H9 (cell line): ENCODE results near the gene GPX7. TPM values are rescaled to one million over a fixed set of nuclear protein-coding genes. Genes with fewer than 3 reads are reported as not detected.

Experiments used
- DNase-seq: peaks from one replicate; pipeline ENCODE4 v3.0.0-alpha.2; 2017
- H2AFZ ChIP-seq: one replicate; pipeline ENCODE4 v1.6.1; 2013; ENCODE audit warnings: mild to moderate bottlenecking, low read length, control low read depth, moderate library complexity
- H2AK5ac ChIP-seq: 2 replicates; pipeline ENCODE4 v1.6.1; 2013; ENCODE audit warnings: low read length, control low read depth, mixed read lengths; ENCODE audit not compliant: insufficient read length
- H2BK120ac ChIP-seq: one replicate; pipeline ENCODE4 v1.6.1; 2013; ENCODE audit warnings: low read depth, mild to moderate bottlenecking, low read length, control low read depth, inconsistent platforms; ENCODE audit not compliant: poor library complexity, severe bottlenecking
- H2BK12ac ChIP-seq: 2 replicates; pipeline ENCODE4 v1.6.1; 2013; ENCODE audit warnings: low read length, control low read depth, mixed read lengths, low read depth; ENCODE audit not compliant: insufficient read length
- H2BK15ac ChIP-seq: 2 replicates; pipeline ENCODE4 v1.6.1; 2013; ENCODE audit warnings: low read depth, low read length, control low read depth
- H2BK20ac ChIP-seq: one replicate; pipeline ENCODE4 v1.6.1; 2013; ENCODE audit warnings: low read depth, mild to moderate bottlenecking, low read length, control low read depth, inconsistent platforms; ENCODE audit not compliant: poor library complexity, severe bottlenecking
- H2BK5ac ChIP-seq: 2 replicates; pipeline ENCODE4 v1.6.1; 2013; ENCODE audit warnings: low read length, control low read depth, mixed read lengths; ENCODE audit not compliant: insufficient read length
- H3K14ac ChIP-seq: 2 replicates; pipeline ENCODE4 v1.6.1; 2013; ENCODE audit warnings: low read length, control low read depth; ENCODE audit not compliant: insufficient read depth
- H3K18ac ChIP-seq: 2 replicates; pipeline ENCODE4 v1.6.1; 2013; ENCODE audit warnings: low read depth, mild to moderate bottlenecking, mixed read lengths, low read length, control low read depth; ENCODE audit not compliant: insufficient read length
- H3K23ac ChIP-seq: 2 replicates; pipeline ENCODE4 v1.6.1; 2013; ENCODE audit warnings: low read length, control low read depth, mixed read lengths, low read depth; ENCODE audit not compliant: insufficient read length
- H3K23me2 ChIP-seq: 2 replicates; pipeline ENCODE4 v1.6.1; 2013; ENCODE audit warnings: low read depth, mild to moderate bottlenecking, mixed read lengths, low read length, control low read depth; ENCODE audit not compliant: insufficient read length, poor library complexity, severe bottlenecking
- H3K27ac ChIP-seq: 2 replicates; pipeline ENCODE4 v1.5.1; 2013; ENCODE audit warnings: low read length, control low read depth, mixed read lengths, low read depth; ENCODE audit not compliant: insufficient read length
- H3K27me3 ChIP-seq: 2 replicates; pipeline ENCODE4 v1.6.1; 2013; ENCODE audit warnings: low read length, control low read depth, inconsistent platforms; ENCODE audit not compliant: insufficient read depth
- H3K4ac ChIP-seq: 2 replicates; pipeline ENCODE4 v1.6.1; 2013; ENCODE audit warnings: low read depth, mild to moderate bottlenecking, control low read depth, inconsistent platforms, low read length, moderate library complexity
- H3K4me1 ChIP-seq: 2 replicates; pipeline ENCODE4 v1.6.1; 2013; ENCODE audit warnings: low read length, control low read depth, inconsistent platforms; ENCODE audit not compliant: insufficient read depth
- H3K4me2 ChIP-seq: 2 replicates; pipeline ENCODE4 v1.6.1; 2013; ENCODE audit warnings: low read length, control low read depth, mixed read lengths; ENCODE audit not compliant: insufficient read length, insufficient read depth
- H3K56ac ChIP-seq: 2 replicates; pipeline ENCODE4 v1.6.1; 2013; ENCODE audit warnings: low read depth, mild to moderate bottlenecking, mixed read lengths, low read length, control low read depth; ENCODE audit not compliant: insufficient read length
- H3K79me1 ChIP-seq: 2 replicates; pipeline ENCODE4 v1.6.1; 2013; ENCODE audit warnings: low read depth, mild to moderate bottlenecking, moderate library complexity, low read length, control low read depth, inconsistent platforms; ENCODE audit not compliant: insufficient read depth, poor library complexity, severe bottlenecking
- H3K79me2 ChIP-seq: 2 replicates; pipeline ENCODE4 v1.6.1; 2013; ENCODE audit warnings: low read length, control low read depth, inconsistent platforms; ENCODE audit not compliant: insufficient read depth
- H3K9ac ChIP-seq: 2 replicates; pipeline ENCODE4 v1.6.1; 2013; ENCODE audit warnings: low read length, control low read depth, mixed read lengths; ENCODE audit not compliant: insufficient read length; ENCODE audit errors: extremely low read depth
- H3K9me3 ChIP-seq: one replicate; pipeline ENCODE4 v1.6.1; 2013; ENCODE audit warnings: low read depth, low read length, inconsistent platforms; ENCODE audit not compliant: control insufficient read depth
- H3T11ph ChIP-seq: one replicate; pipeline ENCODE4 v1.6.1; 2013; ENCODE audit warnings: mild to moderate bottlenecking, low read length, control low read depth, inconsistent platforms
- H4K20me1 ChIP-seq: one replicate; pipeline ENCODE4 v1.6.1; 2013; ENCODE audit not compliant: control insufficient read depth, insufficient read length, insufficient read depth
- H4K5ac ChIP-seq: 2 replicates; pipeline ENCODE4 v1.6.1; 2013; ENCODE audit warnings: low read depth, mild to moderate bottlenecking, mixed read lengths, low read length, control low read depth; ENCODE audit not compliant: insufficient read length
- H4K8ac ChIP-seq: replicated peaks from 2 replicates; pipeline ENCODE4 v1.6.1; 2013; ENCODE audit warnings: low read length, control low read depth, mixed read lengths, low read depth; ENCODE audit not compliant: insufficient read length
- H4K91ac ChIP-seq: 2 replicates; pipeline ENCODE4 v1.6.1; 2013; ENCODE audit warnings: low read depth, mild to moderate bottlenecking, moderate library complexity, mixed read lengths, low read length, control low read depth; ENCODE audit not compliant: insufficient read length
- H3K27ac Mint-ChIP-seq, 3 experiments: 2 replicates in 2 of 3; 3 replicates in 1 of 3; pipeline ENCODE4 v1.8.0; 2020 to 2021; ENCODE audit warnings: mixed read lengths in 3 of 3, mild to moderate bottlenecking in 1 of 3, moderate library complexity in 1 of 3
- H3K27me3 Mint-ChIP-seq: 2 replicates; pipeline ENCODE4 v1.8.0; 2021; ENCODE audit warnings: low read depth, mild to moderate bottlenecking, moderate library complexity, mixed read lengths
- H3K36me3 Mint-ChIP-seq, 3 experiments: 2 replicates in 2 of 3; 3 replicates in 1 of 3; pipeline ENCODE4 v1.8.0; 2020 to 2021; ENCODE audit warnings: low read depth in 3 of 3, mixed read lengths in 3 of 3; ENCODE audit not compliant: insufficient read depth in 1 of 3
- H3K4me1 Mint-ChIP-seq, 2 experiments: 2 replicates each; pipeline ENCODE4 v1.8.0; 2020; ENCODE audit warnings: mixed read lengths in 2 of 2
- H3K4me3 Mint-ChIP-seq, 2 experiments: 2 replicates in 1 of 2; 3 replicates in 1 of 2; pipeline ENCODE4 v1.8.0; 2020 to 2021; ENCODE audit warnings: mild to moderate bottlenecking in 2 of 2, mixed read lengths in 2 of 2, moderate library complexity in 1 of 2
- H3K9me3 Mint-ChIP-seq, 2 experiments: 2 replicates in 1 of 2; 3 replicates in 1 of 2; pipeline ENCODE4 v1.8.0; 2020; ENCODE audit warnings: mild to moderate bottlenecking in 2 of 2, mixed read lengths in 2 of 2, moderate library complexity in 1 of 2
- CTCF ChIP-seq: fragments of 200-600 bp; sonication (generic); conservative IDR thresholded peaks from 3 replicates; pipeline ENCODE4 v1.8.0; 2021; ENCODE audit warnings: antibody characterized with exemption, mild to moderate bottlenecking
- total RNA-seq: library from RNA; stranded (reverse); gene quantifications from 2 replicates; pipeline ENCODE4 v1.2.1, GENCODE V29; 2021

GPX7 gene
- total RNA-seq, 1 experiment from 2014 or later: 12.1 TPM

GRCh38 chr1:52654063-52654462 lies 51.9 kb downstream of the GPX7 start:
- Mint-ChIP-seq H3K4me1 (peaks cover 0 to 11% of the 10 kb centered on the region in 2 experiments; a peak in 2 of 4 replicates), H3K27ac (no peak overlapping the region), H3K4me3 (no peak overlapping the region), H3K27me3 (no peaks in the 10 kb centered on the region), H3K9me3 (no peaks in the 10 kb centered on the region), H3K36me3 (no peaks in the 10 kb centered on the region)
- no peak overlapping the region for H2BK5ac ChIP-seq
- H2BK12ac ChIP-seq: no peak overlapping the region
- no peak overlapping the region for H2BK120ac ChIP-seq
- H3K4ac ChIP-seq: no peak overlapping the region
- no peaks in the 10 kb centered on the region for H3K4me1 ChIP-seq
- no peak overlapping the region for H2AFZ ChIP-seq
- no peak overlapping the region for H3K56ac ChIP-seq
- no peak overlapping the region for H2AK5ac ChIP-seq
- no peak for TF ChIP-seq CTCF
- H2BK20ac ChIP-seq: no peak overlapping the region
- H3K23me2 ChIP-seq: no peaks in the 10 kb centered on the region
- H4K91ac ChIP-seq: no peak overlapping the region
- H3K4me2 ChIP-seq: no peak overlapping the region
- H3K27ac ChIP-seq: no peak overlapping the region
- no peak overlapping the region for H4K5ac ChIP-seq
- no peaks in the 10 kb centered on the region for H3K27me3 ChIP-seq
- no peak overlapping the region for H3K18ac ChIP-seq
- H3K23ac ChIP-seq: no peak overlapping the region
- H3K14ac ChIP-seq: no peak overlapping the region
- H4K20me1 ChIP-seq: no peaks in the 10 kb centered on the region
- H3T11ph ChIP-seq: no peak overlapping the region
- H3K79me1 ChIP-seq: no peaks in the 10 kb centered on the region
- no peaks in the 10 kb centered on the region for H3K79me2 ChIP-seq
- H3K9me3 ChIP-seq: no peaks in the 10 kb centered on the region
- DNase-seq: no peak
- H4K8ac ChIP-seq: no peak overlapping the region
- H3K9ac ChIP-seq: no peak overlapping the region
- no peak overlapping the region for H2BK15ac ChIP-seq
